ENCODE data around the gene DDN.

The DDN gene

DNA sequence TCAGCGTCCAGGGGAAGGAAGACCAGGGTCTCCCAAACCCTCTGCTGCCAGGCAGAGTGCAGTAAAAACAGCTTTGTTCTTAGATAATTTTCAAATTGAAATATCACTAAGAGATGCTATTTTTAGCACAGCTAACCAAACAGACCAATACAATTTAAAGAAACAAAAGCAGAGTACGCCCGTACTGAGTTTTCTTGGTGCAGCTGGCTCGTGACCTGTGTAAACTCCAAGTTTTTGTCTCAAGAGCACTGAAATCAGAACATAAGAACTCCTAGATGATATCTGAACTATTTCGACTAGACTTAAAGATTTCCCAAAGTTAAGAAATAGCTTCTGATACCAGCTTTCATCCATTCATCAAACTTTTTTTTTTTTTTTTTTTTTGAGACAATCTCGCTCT, 52.2 kb downstream of the DDN start:
- Histone ChIP-seq H3K4me3 (ENCODE audit: low read length) (no peak overlapping the region), H3K27me3 (ENCODE audit: control insufficient read depth, insufficient read depth, low read length) (no peaks in the 10 kb centered on the region), H3K9me3 (ENCODE audit: control insufficient read depth, insufficient read depth, low read length) (no peaks in the 10 kb centered on the region), H3K4me1 (ENCODE audit: control insufficient read depth, insufficient read depth, low read length) (no peaks in the 10 kb centered on the region), H3K27ac (ENCODE audit: low read length) (no peak overlapping the region), H3K36me3 (ENCODE audit: control insufficient read depth, insufficient read depth, low read length) (no peaks in the 10 kb centered on the region)
- DNase-seq (ENCODE audit: low read depth, low spot score): no peak
- no CpG with 5 or more reads among the region's 6 CpGs for WGBS (ENCODE audit: insufficient coverage, insufficient read length)

DNA sequence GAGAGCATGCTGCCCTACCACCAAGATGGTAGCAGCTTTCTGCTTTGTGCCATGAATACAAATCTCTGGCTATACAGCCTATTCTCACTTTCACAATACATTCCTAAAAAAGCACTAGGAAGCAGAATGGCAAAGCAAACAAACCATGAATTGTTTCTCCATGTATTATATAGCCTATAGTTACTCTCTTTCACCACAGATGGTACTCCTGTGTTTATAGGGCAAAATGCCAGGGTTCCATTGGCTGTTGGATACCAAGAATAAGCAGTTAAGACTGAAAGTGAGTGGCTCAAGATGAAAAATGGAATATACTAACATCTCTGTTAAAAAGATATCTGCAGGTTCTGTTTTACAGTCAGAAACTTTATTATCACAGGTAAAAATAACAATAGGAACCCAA, 53.0 kb downstream of the DDN start:
- DNase-seq (ENCODE audit: low read depth, low spot score): no peak
- Histone ChIP-seq H3K4me3 (ENCODE audit: low read length) (no peak overlapping the region), H3K9me3 (ENCODE audit: control insufficient read depth, insufficient read depth, low read length) (no peaks in the 10 kb centered on the region), H3K27ac (ENCODE audit: low read length) (no peak overlapping the region), H3K27me3 (ENCODE audit: control insufficient read depth, insufficient read depth, low read length) (no peaks in the 10 kb centered on the region), H3K4me1 (ENCODE audit: control insufficient read depth, insufficient read depth, low read length) (no peaks in the 10 kb centered on the region), H3K36me3 (ENCODE audit: control insufficient read depth, insufficient read depth, low read length) (no peaks in the 10 kb centered on the region)

Data from iPS DF 6.9 (cell line).